Peyer's patch (tissue), 4 donors: ENCODE measurements around the gene CHST12.

ENCODE experiments used
- CTCF ChIP-seq, 6 experiments: fragments of 450-650 bp in 4 of 6; fragments of 200-600 bp in 2 of 6; sonication (generic) in 1 of 6; IDR thresholded peaks; one replicate each; pipeline ENCODE4 v1.5.1; 2017 to 2019; ENCODE audit warnings: antibody characterized with exemption in 6 of 6, mild to moderate bottlenecking in 3 of 6, moderate library complexity in 1 of 6
- POLR2A ChIP-seq, 2 donors: fragments of 450-650 bp; IDR thresholded peaks; one replicate each; pipeline ENCODE4 v1.5.1; 2017; ENCODE audit warnings: antibody characterized with exemption in 2 of 2, mild to moderate bottlenecking in 2 of 2, moderate library complexity in 2 of 2

- no peak for TF ChIP-seq CTCF (IDR thresholded peaks at IDR 0.05)
- no peak for TF ChIP-seq POLR2A (IDR thresholded peaks at IDR 0.05)
Observed at GRCh38 chr7:2497500-2498336, 94.3 kb downstream of the CHST12 start.
